ENCODE results near the gene IFNA10.

DNA sequence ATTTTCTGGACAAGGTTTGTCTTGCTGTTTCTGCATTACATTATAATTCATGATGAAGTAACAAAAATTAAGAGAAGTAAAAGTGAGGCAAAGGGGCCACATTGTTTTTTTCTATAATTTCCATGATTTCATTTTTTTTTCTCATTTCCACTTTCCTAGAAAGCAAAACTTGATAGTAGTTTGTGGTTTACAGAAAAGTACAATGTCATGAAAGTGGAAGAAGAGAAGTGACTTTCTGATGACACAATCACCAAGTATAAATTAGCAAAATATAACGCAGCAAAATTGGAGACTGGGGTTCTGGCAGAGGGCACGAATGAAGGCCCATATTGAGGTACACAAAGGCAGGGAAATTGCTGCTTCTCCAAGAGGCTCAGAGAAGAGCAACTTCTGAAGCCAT lies 37.9 kb upstream of the IFNA10 start:
- no peak for TF ChIP-seq RCOR1 (IDR thresholded peaks at IDR 0.05; ENCODE audit: insufficient replicate concordance, low read length)
- TF ChIP-seq, protein P1, sequence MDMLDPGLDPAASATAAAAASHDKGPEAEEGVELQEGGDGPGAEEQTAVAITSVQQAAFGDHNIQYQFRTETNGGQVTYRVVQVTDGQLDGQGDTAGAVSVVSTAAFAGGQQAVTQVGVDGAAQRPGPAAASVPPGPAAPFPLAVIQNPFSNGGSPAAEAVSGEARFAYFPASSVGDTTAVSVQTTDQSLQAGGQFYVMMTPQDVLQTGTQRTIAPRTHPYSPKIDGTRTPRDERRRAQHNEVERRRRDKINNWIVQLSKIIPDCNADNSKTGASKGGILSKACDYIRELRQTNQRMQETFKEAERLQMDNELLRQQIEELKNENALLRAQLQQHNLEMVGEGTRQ (IDR thresholded peaks at IDR 0.05; ENCODE audit: low read depth, low read length), result no peak
- TF ChIP-seq, protein P2, sequence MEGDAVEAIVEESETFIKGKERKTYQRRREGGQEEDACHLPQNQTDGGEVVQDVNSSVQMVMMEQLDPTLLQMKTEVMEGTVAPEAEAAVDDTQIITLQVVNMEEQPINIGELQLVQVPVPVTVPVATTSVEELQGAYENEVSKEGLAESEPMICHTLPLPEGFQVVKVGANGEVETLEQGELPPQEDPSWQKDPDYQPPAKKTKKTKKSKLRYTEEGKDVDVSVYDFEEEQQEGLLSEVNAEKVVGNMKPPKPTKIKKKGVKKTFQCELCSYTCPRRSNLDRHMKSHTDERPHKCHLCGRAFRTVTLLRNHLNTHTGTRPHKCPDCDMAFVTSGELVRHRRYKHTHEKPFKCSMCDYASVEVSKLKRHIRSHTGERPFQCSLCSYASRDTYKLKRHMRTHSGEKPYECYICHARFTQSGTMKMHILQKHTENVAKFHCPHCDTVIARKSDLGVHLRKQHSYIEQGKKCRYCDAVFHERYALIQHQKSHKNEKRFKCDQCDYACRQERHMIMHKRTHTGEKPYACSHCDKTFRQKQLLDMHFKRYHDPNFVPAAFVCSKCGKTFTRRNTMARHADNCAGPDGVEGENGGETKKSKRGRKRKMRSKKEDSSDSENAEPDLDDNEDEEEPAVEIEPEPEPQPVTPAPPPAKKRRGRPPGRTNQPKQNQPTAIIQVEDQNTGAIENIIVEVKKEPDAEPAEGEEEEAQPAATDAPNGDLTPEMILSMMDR (conservative IDR thresholded peaks at IDR 0.05; ENCODE audit: low read depth, low read length), result no peak
- TF ChIP-seq CHD1 (IDR thresholded peaks at IDR 0.05; ENCODE audit: low read depth, low read length), result no peak
- TF ChIP-seq RFX5 (IDR thresholded peaks at IDR 0.05; ENCODE audit: low read depth, low read length), result no peak
